GM19397 (cell line): ENCODE results near the gene AUTS2.
"Not testable (repeated sequence)": the region's sequence is repeated elsewhere in the genome, so short reads cannot be mapped to it uniquely, and the experiment has no call there.

Experiments
- ATAC-seq: cut with Tn5 transposase; IDR thresholded peaks from one replicate; pipeline ENCODE4 v1.9.1; 2021; ENCODE audit warnings: mild to moderate bottlenecking, moderate library complexity; ENCODE audit not compliant: unreplicated experiment

The AUTS2 gene

GRCh38 chr7:69778138-69778537 is 179.9 kb downstream of the AUTS2 start:
- no peak for ATAC-seq

GRCh38 chr7:69780379-69780778 is 182.1 kb downstream of the AUTS2 start:
- no peak for ATAC-seq

DNA sequence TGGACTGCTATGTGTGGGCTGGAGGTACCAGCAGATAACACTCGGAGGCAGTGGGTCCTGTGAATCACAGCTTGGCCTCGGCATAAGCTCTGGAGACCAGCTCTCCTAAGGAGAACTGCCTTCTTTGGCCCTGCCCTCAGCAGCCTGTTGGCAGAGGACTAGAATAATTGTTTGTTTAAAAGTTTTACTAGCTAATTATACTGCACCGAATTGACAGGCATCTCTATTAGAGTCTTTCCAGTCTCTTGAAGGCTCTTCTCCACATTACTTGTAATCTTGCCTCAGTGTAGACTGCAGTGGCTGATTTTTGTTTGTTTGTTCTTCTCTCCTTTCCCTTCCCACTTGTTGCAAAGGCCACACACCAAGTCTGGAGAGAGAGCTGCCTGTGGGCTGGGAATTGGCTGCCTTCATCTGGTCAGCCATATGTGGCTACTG is 183.2 kb downstream of the AUTS2 start:
- no peak for ATAC-seq

DNA sequence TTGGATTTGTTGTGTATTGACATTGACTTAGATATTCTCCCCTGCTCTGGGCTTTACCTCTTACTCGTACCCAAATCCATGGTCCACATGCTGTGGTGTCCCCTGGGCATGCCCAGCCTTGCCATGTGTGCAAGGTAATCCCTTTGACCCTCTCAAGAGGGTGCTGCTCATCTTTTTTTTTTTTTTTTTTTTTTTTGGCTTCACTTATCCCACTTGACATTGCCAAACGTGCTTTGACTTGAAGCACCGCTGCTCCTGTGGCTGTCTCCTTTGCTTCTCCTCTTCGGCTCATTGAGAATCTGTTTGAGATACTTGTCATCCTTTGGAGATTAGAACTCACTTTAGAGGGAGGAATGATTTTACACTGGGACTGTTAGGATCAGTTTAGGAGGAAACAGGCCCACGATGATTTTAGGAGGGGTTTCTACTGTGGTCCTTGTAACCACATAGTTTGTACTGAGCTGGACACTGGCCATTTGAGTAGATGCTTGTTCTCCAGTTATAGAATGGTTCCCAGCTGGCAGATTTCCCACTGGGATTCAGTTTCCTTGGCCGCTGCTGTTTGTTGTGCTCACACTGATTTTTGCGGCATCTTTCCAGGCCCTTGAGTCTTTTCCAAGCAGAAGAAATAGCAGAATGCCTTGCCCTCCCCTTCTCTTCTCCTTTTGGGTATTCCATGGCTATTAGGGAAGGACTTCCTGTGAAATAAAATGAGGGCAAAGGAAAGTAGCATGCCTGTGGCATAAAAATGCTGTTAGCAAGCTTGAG is 184.8 kb downstream of the AUTS2 start:
- no peak for ATAC-seq

GRCh38 chr7:69786130-69786529 is 187.9 kb downstream of the AUTS2 start:
- not testable (repeated sequence) for ATAC-seq

DNA sequence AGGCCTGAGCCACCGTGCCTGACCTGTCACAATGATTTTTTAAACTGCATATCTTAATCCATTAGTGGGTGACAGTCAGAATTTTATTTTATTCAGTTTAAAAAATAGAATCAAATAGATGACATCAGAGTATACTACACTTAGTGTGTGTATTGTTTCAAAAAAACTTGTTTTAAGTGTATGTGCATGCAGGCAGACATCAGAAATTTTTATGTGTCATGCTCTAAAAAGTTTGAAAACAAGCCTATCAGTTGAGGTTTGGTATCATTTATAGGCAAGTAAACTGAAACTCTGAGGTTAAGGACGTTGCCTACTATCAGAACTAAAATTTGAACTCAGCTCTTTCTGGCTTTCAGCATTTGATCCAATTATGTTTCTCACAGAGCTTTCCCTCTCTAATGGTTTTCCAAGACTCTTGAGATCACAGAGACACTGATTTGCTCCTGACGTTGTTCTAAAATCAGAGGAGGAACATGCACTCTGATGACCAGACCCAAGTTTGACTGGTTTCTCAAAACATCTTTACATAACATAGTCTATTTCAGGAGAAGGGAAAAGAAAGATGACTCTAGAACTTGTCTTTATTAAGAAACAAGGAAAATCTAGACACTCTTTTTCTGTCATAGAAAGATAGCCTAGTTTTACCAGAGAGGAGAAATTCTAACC is 188.6 kb downstream of the AUTS2 start:
- ATAC-seq: no peak

DNA sequence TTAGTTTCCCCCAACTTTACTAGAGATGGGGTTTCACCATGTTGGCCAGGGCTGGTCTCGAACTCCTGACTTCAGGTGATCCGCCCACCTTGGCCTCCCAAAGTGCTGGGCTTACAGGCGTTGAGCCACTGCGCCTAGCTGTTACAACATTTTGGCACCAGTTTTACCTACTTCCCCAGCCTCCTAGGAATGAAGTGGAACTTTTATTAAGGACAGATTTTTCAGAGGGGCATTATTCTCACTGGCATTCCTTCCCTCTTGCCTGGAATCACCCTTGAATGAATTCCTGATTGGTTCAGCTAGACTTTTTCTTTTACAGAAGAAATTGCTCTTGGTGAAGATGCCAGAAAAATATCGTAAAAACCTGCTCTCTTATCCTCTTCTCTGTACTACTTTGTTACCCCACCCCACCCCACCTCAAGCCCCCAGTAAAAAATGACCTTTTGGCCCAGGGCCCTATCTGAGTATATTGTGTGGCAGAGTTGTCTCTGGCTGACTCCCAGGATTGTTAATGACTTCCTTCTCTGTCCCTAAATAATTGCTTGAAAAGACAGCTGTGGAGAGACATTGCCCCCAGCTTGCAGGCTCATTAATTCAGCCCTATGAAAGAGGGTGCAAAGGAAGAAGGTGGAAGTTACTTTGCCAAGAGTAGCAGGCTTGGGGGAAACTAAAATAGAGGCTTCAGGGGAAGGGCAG is 189.6 kb downstream of the AUTS2 start:
- ATAC-seq: no peak

GRCh38 chr7:69789563-69789962 is 191.3 kb downstream of the AUTS2 start:
- ATAC-seq: no peak

DNA sequence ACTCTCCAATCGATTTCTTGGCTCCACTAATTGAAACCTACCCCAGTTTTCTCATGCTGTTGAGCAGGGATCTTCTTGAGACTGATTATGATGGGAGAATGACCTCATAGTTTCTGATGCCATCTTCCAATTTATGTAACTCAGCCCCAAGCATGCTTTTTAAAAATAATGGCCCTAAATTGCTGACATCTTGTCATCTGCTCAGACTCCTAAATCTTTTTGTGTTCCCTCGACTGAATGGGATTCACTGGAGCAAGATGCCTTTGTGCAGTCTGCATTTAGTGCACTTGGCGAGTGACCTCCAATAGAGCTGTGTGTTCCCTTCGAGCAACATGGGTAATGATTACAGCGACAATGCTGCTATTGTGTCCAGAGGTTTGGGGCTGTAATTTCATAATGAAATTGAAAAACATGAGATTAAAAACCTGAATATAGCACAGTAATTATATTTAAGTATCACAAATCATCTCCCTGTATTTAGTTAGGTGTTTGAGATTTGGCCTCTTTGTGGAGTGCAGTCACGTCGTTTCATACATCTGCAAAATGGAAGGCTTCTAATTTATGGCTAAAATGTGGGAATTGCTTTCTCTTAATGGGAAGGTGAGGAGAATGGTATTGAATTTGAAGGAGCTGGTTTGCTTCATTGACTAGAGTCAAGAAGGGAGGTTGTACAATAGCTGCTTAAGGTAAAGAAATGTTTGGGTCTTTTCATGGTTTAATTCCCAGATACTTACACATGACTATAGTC is 192.9 kb downstream of the AUTS2 start:
- ATAC-seq: no peak

GRCh38 chr7:69791739-69792138 is 193.5 kb downstream of the AUTS2 start:
- ATAC-seq: no peak

- ATAC-seq: no peak
These were observed 197.7 kb downstream of the AUTS2 start for GRCh38 chr7:69795932-69796331.

GRCh38 chr7:69796416-69796815 is 198.1 kb downstream of the AUTS2 start:
- no peak for ATAC-seq

- no peak for ATAC-seq
These were observed 200.9 kb downstream of the AUTS2 start for GRCh38 chr7:69799048-69799697.

GRCh38 chr7:69799990-69800389 is 201.7 kb downstream of the AUTS2 start:
- ATAC-seq: no peak

DNA sequence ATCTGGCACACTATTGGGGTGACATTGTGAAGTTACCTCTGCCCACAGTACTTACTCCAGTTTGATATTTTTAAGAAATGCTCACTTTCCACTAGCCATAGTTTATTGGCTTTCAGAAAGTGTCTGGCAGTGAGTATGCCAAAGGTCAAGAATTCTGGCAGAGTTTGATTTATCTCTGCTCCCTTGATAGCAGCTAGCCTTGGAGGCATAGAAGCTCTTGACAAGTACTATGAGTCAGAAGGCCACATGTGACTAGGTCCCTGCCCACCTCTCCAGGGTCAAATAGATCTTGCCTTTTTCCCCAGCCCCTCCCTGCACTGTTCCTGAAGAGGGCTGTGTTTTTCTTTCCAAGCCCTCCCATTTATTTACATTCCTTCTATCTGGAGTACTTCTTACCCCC is 202.2 kb downstream of the AUTS2 start:
- no peak for ATAC-seq

DNA sequence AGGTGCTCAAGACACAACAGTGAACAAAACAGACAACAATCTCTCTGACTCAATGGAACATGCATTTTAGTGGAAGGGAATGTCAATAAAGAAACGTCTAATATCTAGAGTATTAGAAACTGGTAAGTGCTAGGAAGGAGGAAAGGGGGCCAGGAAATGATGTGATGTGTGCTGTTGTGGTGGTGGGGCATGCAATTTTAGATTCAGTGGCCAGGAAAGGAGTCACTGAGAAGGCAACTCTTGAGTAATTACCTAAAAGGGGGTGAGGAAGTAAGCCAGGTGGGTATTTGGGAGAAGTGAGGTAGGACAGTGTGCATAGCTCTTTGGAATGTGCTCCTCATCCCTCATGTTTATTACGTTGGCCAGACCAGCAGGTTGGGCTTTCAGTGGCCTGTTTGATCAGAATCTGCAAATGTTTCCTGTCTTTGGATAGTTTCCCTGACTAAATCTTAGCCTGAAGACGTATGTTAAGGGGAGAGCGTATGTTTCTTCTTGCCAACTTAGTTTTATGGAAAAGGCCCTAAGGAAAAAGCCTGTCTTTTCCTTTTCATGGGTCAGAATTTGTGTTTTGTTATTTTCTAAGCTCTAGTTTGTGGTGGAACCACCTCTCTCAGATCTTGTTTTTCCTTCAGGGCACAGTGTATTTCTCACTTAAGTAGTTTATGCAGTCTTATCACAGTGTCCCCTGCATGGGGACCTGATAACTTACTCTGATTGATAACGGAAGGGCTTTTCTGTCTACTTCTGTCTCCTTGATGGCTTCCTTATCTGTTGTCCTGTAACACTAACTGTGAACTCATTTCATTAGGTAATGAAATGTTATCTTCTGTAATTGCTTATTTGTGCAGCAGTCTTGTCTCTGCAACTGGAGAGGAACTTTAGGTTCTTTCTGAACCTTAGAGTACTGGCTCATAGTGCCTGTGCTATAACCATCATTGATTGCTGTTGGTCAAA is 203.7 kb downstream of the AUTS2 start:
- no peak for ATAC-seq

DNA sequence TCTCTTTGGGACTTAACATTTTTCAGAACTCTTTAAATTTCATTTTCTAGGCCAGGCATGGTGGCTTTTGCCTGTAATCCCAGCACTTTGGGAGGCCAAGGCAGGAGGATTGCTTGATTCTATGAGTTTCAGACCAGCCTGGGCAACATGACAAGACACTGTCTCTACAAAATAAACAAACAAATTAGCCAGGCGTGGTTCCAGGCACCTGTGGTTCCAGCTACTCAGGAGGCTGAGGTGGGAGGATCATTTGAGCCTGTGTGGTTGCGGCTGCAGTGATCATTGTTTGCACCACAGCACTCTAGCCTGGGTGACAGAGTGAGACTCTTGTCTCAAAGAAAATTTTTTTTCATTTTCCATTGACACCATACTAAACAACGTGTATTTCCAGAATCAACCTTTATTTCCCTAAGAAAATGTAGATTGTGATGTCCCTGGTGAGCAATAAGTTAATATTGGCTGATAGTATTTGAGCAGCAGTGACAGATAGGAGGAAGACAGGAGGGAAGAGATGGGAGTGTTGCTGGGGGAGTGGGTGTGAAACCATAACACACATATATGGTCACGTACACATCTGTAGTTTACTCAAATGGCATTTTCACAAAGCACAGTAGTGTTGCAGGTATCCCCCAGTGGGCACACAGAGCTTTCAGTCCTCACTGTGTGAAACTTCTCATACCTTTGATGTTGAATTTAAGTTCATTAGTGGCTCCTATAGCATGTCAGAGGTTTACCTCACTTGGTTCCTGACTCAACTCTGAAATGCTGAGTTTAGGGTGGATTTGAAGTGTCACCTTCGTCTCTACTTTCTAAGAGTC is 205.6 kb downstream of the AUTS2 start:
- ATAC-seq: peak; percentile 86

DNA sequence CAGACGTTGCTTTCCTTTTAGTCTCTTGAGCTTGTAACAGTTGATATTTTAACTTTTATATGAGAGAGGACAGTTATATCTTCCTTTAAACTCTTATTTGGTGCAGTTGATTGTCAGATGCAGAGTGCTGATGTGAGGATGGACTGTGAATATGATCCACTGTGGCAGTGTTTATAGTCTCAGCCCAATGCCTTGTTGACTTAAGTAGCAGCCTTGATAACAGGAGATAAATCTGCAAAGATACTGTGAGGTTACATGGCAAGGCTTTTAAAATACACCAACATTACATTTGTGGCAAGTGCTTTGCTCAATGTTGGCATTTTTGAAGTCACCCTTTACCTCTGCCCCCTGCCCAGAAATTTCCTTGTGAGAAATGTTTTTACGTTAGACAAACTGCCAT is 206.7 kb downstream of the AUTS2 start:
- no peak for ATAC-seq

DNA sequence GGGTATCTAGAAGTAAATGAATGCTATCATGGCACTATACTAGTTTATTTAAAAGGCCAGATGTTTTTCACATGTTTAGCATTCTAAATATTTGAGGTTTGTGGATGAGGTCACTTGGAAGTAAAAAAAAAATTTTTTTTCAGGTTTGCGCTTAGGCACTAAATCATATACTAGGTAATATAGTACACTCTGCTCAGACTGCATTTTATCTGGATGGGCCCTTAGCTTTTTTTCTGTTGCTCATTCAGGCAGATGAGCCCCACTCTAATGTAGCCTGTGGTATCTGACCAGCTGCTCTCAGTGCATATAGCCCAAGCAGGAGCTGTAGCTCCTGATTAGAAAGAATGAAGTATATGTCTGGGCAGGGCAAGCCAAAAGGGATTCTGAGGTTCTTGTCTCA is 210.1 kb downstream of the AUTS2 start:
- ATAC-seq: no peak
